ENCODE results near the gene S100A6.
"Not testable (repeated sequence)": the region's sequence is repeated elsewhere in the genome, so short reads cannot be mapped to it uniquely, and the experiment has no call there.

S100A6 gene

GRCh38 chr1:153563991-153564390 lies 28.2 kb upstream of the S100A6 start:
- WGBS (ENCODE audit: insufficient coverage, insufficient read length) = no CpG with 5 or more reads among the region's 7 CpGs
- H3K4me3 ChIP-seq (ENCODE audit: low read length) = no peak overlapping the region
- H3K36me3 ChIP-seq (ENCODE audit: control insufficient read depth, insufficient read depth, low read length) = no peaks in the 10 kb centered on the region
- no peaks in the 10 kb centered on the region for H3K9me3 ChIP-seq (ENCODE audit: control insufficient read depth, insufficient read depth, low read length)
- DNase-seq (ENCODE audit: low read depth, low spot score) = no peak
- no peak overlapping the region for H3K27ac ChIP-seq (ENCODE audit: low read length)
- no peaks in the 10 kb centered on the region for H3K27me3 ChIP-seq (ENCODE audit: control insufficient read depth, insufficient read depth, low read length)
- H3K4me1 ChIP-seq (ENCODE audit: control insufficient read depth, insufficient read depth, low read length) = peaks cover 17% of the 10 kb centered on the region

DNA sequence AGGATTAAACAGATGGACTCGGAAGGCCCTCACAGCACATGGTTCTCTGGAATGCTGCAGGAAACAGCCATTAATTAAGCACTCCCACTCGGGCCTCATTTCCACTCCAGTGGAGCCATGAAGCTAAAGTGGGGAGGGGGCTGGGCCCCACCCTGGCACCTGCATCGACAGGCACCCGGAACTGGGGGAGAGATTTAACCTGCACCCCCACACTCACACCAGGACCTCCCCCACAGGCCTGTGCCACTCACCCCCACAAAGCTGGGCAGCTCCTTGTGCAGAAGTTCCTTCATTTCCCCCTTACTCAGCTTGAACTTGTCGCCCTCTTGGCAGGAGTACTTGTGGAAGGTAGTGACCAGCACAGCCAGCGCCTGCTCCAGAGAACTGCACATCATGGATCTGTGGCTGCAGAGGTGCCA lies 27.7 kb upstream of the S100A6 start:
- Histone ChIP-seq H3K27ac (ENCODE audit: low read length) (no peak overlapping the region), H3K27me3 (ENCODE audit: control insufficient read depth, insufficient read depth, low read length) (no peaks in the 10 kb centered on the region), H3K4me3 (ENCODE audit: low read length) (no peak overlapping the region), H3K9me3 (ENCODE audit: control insufficient read depth, insufficient read depth, low read length) (no peaks in the 10 kb centered on the region), H3K4me1 (ENCODE audit: control insufficient read depth, insufficient read depth, low read length) (peaks cover 17% of the 10 kb centered on the region), H3K36me3 (ENCODE audit: control insufficient read depth, insufficient read depth, low read length) (no peaks in the 10 kb centered on the region)
- DNase-seq (ENCODE audit: low read depth, low spot score) = no peak
- WGBS (ENCODE audit: insufficient coverage, insufficient read length) = no CpG with 5 or more reads among the region's 6 CpGs

- H3K4me1 ChIP-seq (ENCODE audit: control insufficient read depth, insufficient read depth, low read length); H3K4me3 ChIP-seq (ENCODE audit: low read length); H3K9me3 ChIP-seq (ENCODE audit: control insufficient read depth, insufficient read depth, low read length); H3K36me3 ChIP-seq (ENCODE audit: control insufficient read depth, insufficient read depth, low read length); DNase-seq (ENCODE audit: low read depth, low spot score); H3K27ac ChIP-seq (ENCODE audit: low read length); H3K27me3 ChIP-seq (ENCODE audit: control insufficient read depth, insufficient read depth, low read length): not testable (repeated sequence)
- WGBS (ENCODE audit: insufficient coverage, insufficient read length) = no CpG with 5 or more reads among the region's 3 CpGs
Measured at GRCh38 chr1:153562021-153562420, 26.2 kb upstream of the S100A6 start.

DNA sequence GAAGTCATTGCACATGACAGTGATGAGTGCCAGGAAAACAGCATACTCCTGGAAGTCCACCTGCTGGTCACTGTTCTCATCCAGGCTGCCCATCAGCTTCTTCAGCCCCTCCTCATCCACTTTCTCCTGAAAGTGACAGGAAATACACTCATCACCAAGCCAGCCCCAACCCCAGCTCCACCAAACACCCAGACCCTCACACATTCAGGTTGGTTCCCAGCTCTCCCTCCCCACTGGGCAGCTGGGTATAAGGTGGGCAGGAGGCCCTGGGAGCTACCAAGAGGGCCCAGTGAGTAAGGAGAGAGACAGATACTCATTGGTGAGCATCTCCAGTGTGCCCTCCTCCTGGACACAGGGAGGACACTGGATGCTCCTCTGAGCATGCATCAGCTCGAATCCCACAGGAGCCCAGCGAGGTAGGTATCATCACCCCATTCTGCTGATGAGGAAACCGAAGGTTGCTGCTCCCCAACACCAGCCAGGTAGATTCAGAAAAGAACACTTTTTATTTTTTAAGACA lies 25.7 kb upstream of the S100A6 start:
- no CpG with 5 or more reads among the region's 3 CpGs for WGBS (ENCODE audit: insufficient coverage, insufficient read length)
- peaks cover 6% of the 10 kb centered on the region for H3K4me1 ChIP-seq (ENCODE audit: control insufficient read depth, insufficient read depth, low read length)
- no peaks in the 10 kb centered on the region for H3K9me3 ChIP-seq (ENCODE audit: control insufficient read depth, insufficient read depth, low read length)
- no peaks in the 10 kb centered on the region for H3K36me3 ChIP-seq (ENCODE audit: control insufficient read depth, insufficient read depth, low read length)
- H3K27me3 ChIP-seq (ENCODE audit: control insufficient read depth, insufficient read depth, low read length) = no peaks in the 10 kb centered on the region
- DNase-seq (ENCODE audit: low read depth, low spot score) = no peak
- H3K4me3 ChIP-seq (ENCODE audit: low read length) = no peak overlapping the region
- no peak overlapping the region for H3K27ac ChIP-seq (ENCODE audit: low read length)

DNA sequence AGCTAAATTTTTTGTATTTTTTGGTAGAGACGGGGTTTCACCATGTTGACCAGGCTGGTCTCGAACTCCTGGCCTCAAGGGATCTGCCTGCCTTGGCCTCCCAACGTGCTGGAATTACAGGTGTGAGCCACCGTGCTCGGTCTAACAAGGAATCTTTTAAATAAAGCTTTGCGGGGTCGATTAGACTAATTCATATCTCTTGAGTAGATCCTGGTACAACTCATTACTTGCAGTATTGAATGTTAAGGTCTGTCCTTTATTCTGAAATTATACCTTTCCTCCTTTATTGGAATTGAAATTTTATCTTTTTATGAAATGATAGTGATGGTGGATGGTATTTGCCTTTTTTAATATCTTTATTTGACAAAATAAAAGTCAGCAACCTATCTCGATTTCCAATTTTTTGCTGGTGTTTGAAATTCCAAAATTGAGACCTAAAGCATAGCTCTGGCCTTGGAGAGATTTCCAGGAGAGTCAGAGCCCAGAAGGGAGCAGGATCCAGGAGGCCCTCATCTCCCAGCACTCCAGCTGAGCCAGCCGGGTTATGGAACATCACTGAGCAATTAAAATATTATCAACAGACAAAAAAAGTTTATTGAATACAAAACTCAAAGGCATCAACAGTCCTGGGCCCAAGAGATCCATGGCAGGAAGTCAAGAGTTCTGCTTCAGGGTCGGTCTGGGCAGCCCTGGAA lies 25.1 kb upstream of the S100A6 start:
- H3K36me3 ChIP-seq (ENCODE audit: control insufficient read depth, insufficient read depth, low read length) = no peaks in the 10 kb centered on the region
- WGBS (ENCODE audit: insufficient coverage, insufficient read length) = no CpG with 5 or more reads among the region's 10 CpGs
- H3K27ac ChIP-seq (ENCODE audit: low read length) = no peak overlapping the region
- no peaks in the 10 kb centered on the region for H3K9me3 ChIP-seq (ENCODE audit: control insufficient read depth, insufficient read depth, low read length)
- peaks cover 4% of the 10 kb centered on the region; the same call in 1 of the 2 replicates for H3K4me1 ChIP-seq (ENCODE audit: control insufficient read depth, insufficient read depth, low read length)
- no peak for DNase-seq (ENCODE audit: low read depth, low spot score)
- no peak overlapping the region for H3K4me3 ChIP-seq (ENCODE audit: low read length)
- H3K27me3 ChIP-seq (ENCODE audit: control insufficient read depth, insufficient read depth, low read length) = no peaks in the 10 kb centered on the region

DNA sequence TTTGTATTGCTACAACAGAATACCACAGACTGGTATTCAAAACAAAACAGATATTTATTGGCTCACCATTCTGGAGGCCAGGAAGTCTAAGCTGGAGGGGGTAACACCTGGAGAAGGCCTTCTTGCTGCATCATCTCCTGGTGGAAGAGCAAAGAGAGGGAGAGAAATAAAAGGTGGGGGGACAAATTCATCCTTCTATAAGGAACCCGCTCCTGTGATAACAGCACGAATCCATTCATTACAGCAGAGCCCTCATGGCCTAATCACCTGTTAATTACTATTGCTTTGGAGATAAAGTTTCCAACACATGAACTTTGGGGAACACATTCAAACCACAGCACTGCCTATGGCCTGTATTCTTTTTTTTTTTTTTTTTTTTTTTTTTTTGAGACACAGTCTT lies 24.4 kb upstream of the S100A6 start:
- no CpG with 5 or more reads among the region's 2 CpGs for WGBS (ENCODE audit: insufficient coverage, insufficient read length)
- no peak for DNase-seq (ENCODE audit: low read depth, low spot score)
- Histone ChIP-seq H3K27me3 (ENCODE audit: control insufficient read depth, insufficient read depth, low read length) (no peaks in the 10 kb centered on the region), H3K36me3 (ENCODE audit: control insufficient read depth, insufficient read depth, low read length) (no peaks in the 10 kb centered on the region), H3K4me3 (ENCODE audit: low read length) (no peak overlapping the region), H3K4me1 (ENCODE audit: control insufficient read depth, insufficient read depth, low read length) (peaks cover under 1% of the 10 kb centered on the region; the same call in 1 of the 2 replicates), H3K9me3 (ENCODE audit: control insufficient read depth, insufficient read depth, low read length) (no peaks in the 10 kb centered on the region), H3K27ac (ENCODE audit: low read length) (no peak overlapping the region)

- no peak overlapping the region for H3K27ac ChIP-seq (ENCODE audit: low read length)
- H3K4me3 ChIP-seq (ENCODE audit: low read length) = no peak overlapping the region
- DNase-seq (ENCODE audit: low read depth, low spot score) = no peak
- H3K27me3 ChIP-seq (ENCODE audit: control insufficient read depth, insufficient read depth, low read length) = no peaks in the 10 kb centered on the region
- WGBS (ENCODE audit: insufficient coverage, insufficient read length) = no CpG with 5 or more reads among the region's 3 CpGs
- H3K9me3 ChIP-seq (ENCODE audit: control insufficient read depth, insufficient read depth, low read length) = no peaks in the 10 kb centered on the region
- no peaks in the 10 kb centered on the region for H3K4me1 ChIP-seq (ENCODE audit: control insufficient read depth, insufficient read depth, low read length)
- H3K36me3 ChIP-seq (ENCODE audit: control insufficient read depth, insufficient read depth, low read length) = no peaks in the 10 kb centered on the region
Measured at GRCh38 chr1:153557877-153558276, 22.1 kb upstream of the S100A6 start.

- H3K4me1 ChIP-seq (ENCODE audit: control insufficient read depth, insufficient read depth, low read length) = no peaks in the 10 kb centered on the region
- H3K4me3 ChIP-seq (ENCODE audit: low read length) = no peak overlapping the region
- H3K36me3 ChIP-seq (ENCODE audit: control insufficient read depth, insufficient read depth, low read length) = no peaks in the 10 kb centered on the region
- DNase-seq (ENCODE audit: low read depth, low spot score) = no peak
- H3K27me3 ChIP-seq (ENCODE audit: control insufficient read depth, insufficient read depth, low read length) = no peaks in the 10 kb centered on the region
- H3K9me3 ChIP-seq (ENCODE audit: control insufficient read depth, insufficient read depth, low read length) = no peaks in the 10 kb centered on the region
- WGBS (ENCODE audit: insufficient coverage, insufficient read length) = no CpG with 5 or more reads among the region's 1 CpG
- no peak overlapping the region for H3K27ac ChIP-seq (ENCODE audit: low read length)
Measured at GRCh38 chr1:153556348-153556747, 20.6 kb upstream of the S100A6 start.

- Histone ChIP-seq H3K27me3 (ENCODE audit: control insufficient read depth, insufficient read depth, low read length) (no peaks in the 10 kb centered on the region), H3K9me3 (ENCODE audit: control insufficient read depth, insufficient read depth, low read length) (no peaks in the 10 kb centered on the region), H3K27ac (ENCODE audit: low read length) (no peak overlapping the region), H3K4me1 (ENCODE audit: control insufficient read depth, insufficient read depth, low read length) (no peaks in the 10 kb centered on the region), H3K36me3 (ENCODE audit: control insufficient read depth, insufficient read depth, low read length) (no peaks in the 10 kb centered on the region), H3K4me3 (ENCODE audit: low read length) (no peak overlapping the region)
- no CpG with 5 or more reads among the region's 2 CpGs for WGBS (ENCODE audit: insufficient coverage, insufficient read length)
- DNase-seq (ENCODE audit: low read depth, low spot score) = no peak
Measured at GRCh38 chr1:153553830-153554541, 18.2 kb upstream of the S100A6 start.

DNA sequence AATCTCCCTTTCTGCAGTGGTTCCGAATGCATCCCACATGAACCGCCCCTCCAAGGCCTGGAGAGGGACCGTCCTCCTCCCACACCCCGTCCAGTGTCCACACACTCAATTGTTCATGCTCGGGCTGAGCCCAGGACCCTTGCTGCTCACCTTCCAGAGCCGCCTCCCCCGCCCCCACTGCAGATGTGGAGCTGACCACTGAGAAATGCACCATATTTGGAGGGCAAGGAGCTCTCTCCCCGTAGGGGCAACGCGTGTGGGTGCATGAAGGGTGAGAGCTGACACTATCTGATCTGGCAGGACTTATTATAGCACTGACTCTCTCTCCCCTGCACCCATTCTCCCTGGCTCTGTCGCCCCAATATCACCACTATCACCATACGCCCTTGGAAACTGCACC lies 17.3 kb upstream of the S100A6 start:
- no peak overlapping the region for H3K27ac ChIP-seq (ENCODE audit: low read length)
- H3K4me1 ChIP-seq (ENCODE audit: control insufficient read depth, insufficient read depth, low read length) = no peaks in the 10 kb centered on the region
- DNase-seq (ENCODE audit: low read depth, low spot score) = no peak
- H3K36me3 ChIP-seq (ENCODE audit: control insufficient read depth, insufficient read depth, low read length) = no peaks in the 10 kb centered on the region
- no peaks in the 10 kb centered on the region for H3K27me3 ChIP-seq (ENCODE audit: control insufficient read depth, insufficient read depth, low read length)
- WGBS (ENCODE audit: insufficient coverage, insufficient read length) = no CpG with 5 or more reads among the region's 12 CpGs
- no peaks in the 10 kb centered on the region for H3K9me3 ChIP-seq (ENCODE audit: control insufficient read depth, insufficient read depth, low read length)
- H3K4me3 ChIP-seq (ENCODE audit: low read length) = no peak overlapping the region

Data from iPS DF 6.9 (cell line).